Neural cell (in vitro differentiated cells): ENCODE results near the gene FAM43B.

Source experiments
- POLR2AphosphoS5 ChIP-seq: IDR thresholded peaks from 2 replicates; pipeline ENCODE4 v1.6.1; 2012
- TF ChIP-seq, protein P1 (sequence below): fragments of 450-650 bp; IDR thresholded peaks from 2 replicates; pipeline ENCODE4 v1.5.1; 2014; ENCODE audit warnings: antibody characterized with exemption, mild to moderate bottlenecking, moderate library complexity; ENCODE audit not compliant: poor library complexity, severe bottlenecking

DNA sequence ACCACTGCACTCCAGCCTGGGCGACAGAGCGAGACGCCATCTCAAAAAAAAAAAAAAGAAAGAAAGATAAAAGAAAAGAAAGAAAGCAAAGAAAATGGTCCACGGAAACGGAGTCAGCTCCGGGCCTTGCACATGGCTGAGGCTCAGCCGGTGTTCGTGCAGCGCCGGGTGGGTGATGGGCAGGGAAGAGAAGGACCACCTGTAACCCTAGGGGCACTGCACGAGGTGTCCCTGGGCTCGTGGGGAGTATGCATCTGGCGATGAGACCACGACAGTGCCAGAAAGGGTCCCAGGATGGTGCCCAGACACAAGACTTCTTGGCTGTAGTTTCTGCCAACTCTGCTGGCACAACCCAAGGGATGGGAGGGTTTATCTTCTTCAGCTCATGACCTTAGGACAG lies 42.4 kb downstream of the FAM43B start:
- TF ChIP-seq, protein P1, sequence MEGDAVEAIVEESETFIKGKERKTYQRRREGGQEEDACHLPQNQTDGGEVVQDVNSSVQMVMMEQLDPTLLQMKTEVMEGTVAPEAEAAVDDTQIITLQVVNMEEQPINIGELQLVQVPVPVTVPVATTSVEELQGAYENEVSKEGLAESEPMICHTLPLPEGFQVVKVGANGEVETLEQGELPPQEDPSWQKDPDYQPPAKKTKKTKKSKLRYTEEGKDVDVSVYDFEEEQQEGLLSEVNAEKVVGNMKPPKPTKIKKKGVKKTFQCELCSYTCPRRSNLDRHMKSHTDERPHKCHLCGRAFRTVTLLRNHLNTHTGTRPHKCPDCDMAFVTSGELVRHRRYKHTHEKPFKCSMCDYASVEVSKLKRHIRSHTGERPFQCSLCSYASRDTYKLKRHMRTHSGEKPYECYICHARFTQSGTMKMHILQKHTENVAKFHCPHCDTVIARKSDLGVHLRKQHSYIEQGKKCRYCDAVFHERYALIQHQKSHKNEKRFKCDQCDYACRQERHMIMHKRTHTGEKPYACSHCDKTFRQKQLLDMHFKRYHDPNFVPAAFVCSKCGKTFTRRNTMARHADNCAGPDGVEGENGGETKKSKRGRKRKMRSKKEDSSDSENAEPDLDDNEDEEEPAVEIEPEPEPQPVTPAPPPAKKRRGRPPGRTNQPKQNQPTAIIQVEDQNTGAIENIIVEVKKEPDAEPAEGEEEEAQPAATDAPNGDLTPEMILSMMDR = no peak
- TF ChIP-seq POLR2AphosphoS5 = no peak
